K562 (cell line): ENCODE results near the gene OPTN. TPM values are rescaled to one million over a fixed set of nuclear protein-coding genes. Genes with fewer than 3 reads are reported as not detected.

Source experiments
- ATAC-seq: fragments of 200-7000 bp; cut with Tn5 transposase; 3 replicates; pipeline ENCODE4 v1.9.1; 2020; ENCODE audit warnings: moderate library complexity
- BruUV-seq: library from RNA; stranded (reverse); fragments of 400-500 nt; replicated peaks from 2 replicates; lab custom pipeline; 2021; lab: Mats Ljungman, UMichigan
- CTCF ChIA-PET: fragments of 300-600 bp; formaldehyde crosslinking; extraction: SDS; loops from one replicate; lab custom pipeline; 2021; ENCODE audit warnings: low intra/inter-chr PET ratio; lab: Yijun Ruan, JAX
- POLR2A ChIA-PET: fragments of 300-600, 350-650 bp; sonication (Branson Sonifier 250); formaldehyde crosslinking; extraction: SDS; loops from one replicate; lab custom pipeline; 2021; ENCODE audit warnings: antibody characterized with exemption, inconsistent platforms; lab: Yijun Ruan, JAX
- DNase-seq, 4 experiments: peaks; one replicate each; pipeline versions ENCODE4 v3.0.0 to v3.0.0-alpha.2; 2011 to 2018; ENCODE audit warnings: low spot score in 3 of 4, mixed read lengths in 3 of 4; ENCODE audit errors: extremely low read depth in 1 of 4
- FAIRE-seq: peaks from 2 replicates; lab custom pipeline; 2011; peaks lifted over from hg19 to GRCh38; lab: Jason Lieb, UNC
- H2AFZ ChIP-seq: 2 replicates; pipeline ENCODE4 v1.6.0; 2011; ENCODE audit warnings: low read depth, low read length, control low read depth, inconsistent platforms
- H3K27ac ChIP-seq: fragments of 200-600 bp; 3 replicates; pipeline ENCODE4 v1.8.0; 2011; ENCODE audit warnings: low read depth, mild to moderate bottlenecking, control low read depth, inconsistent platforms, low read length, moderate library complexity, mixed read lengths; ENCODE audit errors: extremely low read depth
- H3K27me3 ChIP-seq, 2 experiments: fragments of 300-600 bp in 1 of 2; 2 replicates in 1 of 2; 3 replicates in 1 of 2; pipeline versions ENCODE4 v1.6.0 to v1.8.0; 2011; ENCODE audit warnings: inconsistent platforms in 2 of 2, low read length in 2 of 2, mild to moderate bottlenecking in 1 of 2, mixed read lengths in 1 of 2, moderate library complexity in 1 of 2; ENCODE audit not compliant: control insufficient read depth in 2 of 2, insufficient read depth in 2 of 2
- H3K36me3 ChIP-seq: fragments of 300-600 bp; 3 replicates; pipeline ENCODE4 v1.8.0; 2011; ENCODE audit warnings: mild to moderate bottlenecking, low read length, inconsistent platforms; ENCODE audit not compliant: control insufficient read depth, insufficient read depth
- H3K4me1 ChIP-seq, 2 experiments: fragments of 200-600 bp in 1 of 2; replicated peaks in 1 of 2; 2 replicates in 1 of 2; 3 replicates in 1 of 2; pipeline versions ENCODE4 v1.5.1 to v1.8.0; 2011; ENCODE audit warnings: inconsistent platforms in 2 of 2, low read length in 2 of 2, mild to moderate bottlenecking in 1 of 2, mixed read lengths in 1 of 2, moderate library complexity in 1 of 2; ENCODE audit not compliant: control insufficient read depth in 2 of 2, insufficient read depth in 2 of 2
- H3K4me2 ChIP-seq: 2 replicates; pipeline ENCODE4 v1.6.1; 2011; ENCODE audit warnings: low read length, control low read depth, inconsistent platforms, mixed read lengths; ENCODE audit not compliant: insufficient read depth
- H3K4me3 ChIP-seq: fragments of 200-600 bp; sonication (generic), shearing (Covaris generic); 2 replicates; pipeline ENCODE4 v1.5.1; 2016; ENCODE audit warnings: control low read depth, inconsistent platforms
- H3K79me2 ChIP-seq: fragments of 200-600 bp; 3 replicates; pipeline ENCODE4 v1.8.0; 2011; ENCODE audit warnings: low read length, inconsistent platforms; ENCODE audit not compliant: control insufficient read depth, insufficient read depth
- H3K9ac ChIP-seq, 2 experiments: 2 replicates each; pipeline versions ENCODE4 v1.6.0 to v1.6.1; 2011; ENCODE audit warnings: low read depth in 2 of 2, low read length in 2 of 2, control low read depth in 1 of 2, inconsistent platforms in 1 of 2, mild to moderate bottlenecking in 1 of 2, mixed read lengths in 1 of 2; ENCODE audit not compliant: insufficient read depth in 1 of 2
- H3K9me1 ChIP-seq: one replicate; pipeline ENCODE4 v1.6.0; 2011; ENCODE audit warnings: inconsistent platforms, mild to moderate bottlenecking, low read length, moderate library complexity; ENCODE audit not compliant: control insufficient read depth, insufficient read depth
- H3K9me3 ChIP-seq: replicated peaks from 2 replicates; pipeline ENCODE4 v1.5.1; 2011; ENCODE audit warnings: low read depth, low read length, inconsistent platforms; ENCODE audit not compliant: control insufficient read depth, insufficient read depth
- H4K20me1 ChIP-seq: replicated peaks from 2 replicates; pipeline ENCODE4 v1.6.1; 2011; ENCODE audit warnings: low read length, inconsistent platforms, mixed read lengths; ENCODE audit not compliant: control insufficient read depth, insufficient read depth
- AFF1 ChIP-seq, 2 experiments: fragments of 450-650 bp; IDR thresholded peaks; 2 replicates each; pipeline ENCODE4 v1.6.1; 2018; ENCODE audit warnings: mild to moderate bottlenecking in 2 of 2, low read depth in 1 of 2; ENCODE audit not compliant: partially characterized antibody in 2 of 2
- CEBPB ChIP-seq: fragments of 450-650 bp; IDR thresholded peaks from 2 replicates; pipeline ENCODE4 v1.6.1; 2016; ENCODE audit warnings: missing genetic modification characterization, missing compliant biosample characterization
- FOSL1 ChIP-seq: fragments of 200-800 bp; sonication (Bioruptor generic); conservative IDR thresholded peaks from 2 replicates; pipeline ENCODE4 v1.6.1; 2016; ENCODE audit warnings: missing genetic modification characterization, missing compliant biosample characterization
- JUND ChIP-seq, 2 experiments: IDR thresholded peaks; 2 replicates in 1 of 2; 3 replicates in 1 of 2; pipeline ENCODE4 v1.6.1; 2011; ENCODE audit warnings: borderline replicate concordance in 2 of 2, low read depth in 2 of 2, low read length in 2 of 2, improper control_type of control experiment in 1 of 2, missing biosample characterization in 1 of 2, missing genetic modification characterization in 1 of 2, missing genetic modification reagents in 1 of 2
- NFIX ChIP-seq: fragments of 250-450 bp; sonication (Bioruptor Pico); IDR thresholded peaks from 2 replicates; pipeline ENCODE4 v1.4.0; 2020; ENCODE audit warnings: low read depth, mild to moderate bottlenecking, moderate library complexity
- POLR3A ChIP-seq: IDR thresholded peaks from 2 replicates; pipeline ENCODE4 v1.6.1; 2011; ENCODE audit warnings: borderline replicate concordance, mild to moderate bottlenecking, moderate library complexity; ENCODE audit not compliant: insufficient read length, insufficient read depth; ENCODE audit errors: extremely low read depth
- SRSF3 ChIP-seq: fragments of 200-400 bp; formaldehyde crosslinking; IDR thresholded peaks from 2 replicates; pipeline ENCODE4 v1.6.1; 2016; ENCODE audit warnings: mild to moderate bottlenecking, low read length, moderate library complexity; ENCODE audit not compliant: insufficient read depth
- TBL1XR1 ChIP-seq, 2 experiments: IDR thresholded peaks; 2 replicates each; pipeline ENCODE4 v1.6.1; 2012; ENCODE audit warnings: improper control_type of control experiment in 2 of 2, low read length in 2 of 2, mild to moderate bottlenecking in 1 of 2
- TGIF2 ChIP-seq: sonication (generic); formaldehyde crosslinking; IDR thresholded peaks from 2 replicates; pipeline ENCODE4 v1.8.1; 2022; ENCODE audit warnings: mild to moderate bottlenecking, missing genetic modification reagents, moderate library complexity
- ZBTB5 ChIP-seq: fragments of 450-650 bp; IDR thresholded peaks from 2 replicates; pipeline ENCODE4 v1.6.1; 2017; ENCODE audit warnings: antibody characterized with exemption
- ZFP30 ChIP-seq: fragments of 250-450 bp; sonication (Bioruptor Pico); IDR thresholded peaks from 2 replicates; pipeline ENCODE4 v1.8.0; 2022; ENCODE audit warnings: moderate library complexity, mild to moderate bottlenecking, inconsistent platforms, borderline replicate concordance
- WGBS: fragments of 100-300 bp; shearing (Covaris generic); methylation state at CpG from one replicate; pipeline ENCODE4 v1.1.6; 2016; ENCODE audit warnings: low coverage, mixed read lengths; ENCODE audit not compliant: insufficient coverage; ENCODE audit errors: missing lambda C conversion rate; 5-methylcytosine and 5-hydroxymethylcytosine counted together
- in situ Hi-C: fragments of 300-500 bp; cut with MboI; formaldehyde crosslinking; loops from 4 replicates; pipeline ENCODE4 v1.15.0; 2018; ENCODE audit warnings: inconsistent platforms, mixed read lengths
- intact Hi-C: fragments of 100-400 bp; cut with micrococcal nuclease; formaldehyde crosslinking; loops from 2 replicates; pipeline ENCODE4 v1.14.2; 2022
- polyA plus RNA-seq, 8 experiments: library from polyadenylated mRNA; depleted of rRNA in 4 of 8; stranded (reverse) in 5 of 8; unstranded in 3 of 8; fragments of >200 nt; fragmentation: Nextera tagmentation in 2 of 8; fragmentation: Illumina TruSeq in 1 of 8; extraction: Ambion mirVana in 2 of 8; extraction: Trizol in 1 of 8; gene quantifications; 2 replicates each; pipeline versions ENCODE4 v1.2.1 to v1.2.3, GENCODE V29; 2011 to 2014; ENCODE audit warnings: inconsistent platforms in 1 of 8, missing spikeins in 1 of 8
- total RNA-seq, 7 experiments: library from RNA; depleted of rRNA in 6 of 7; stranded (reverse); fragments of >200 nt in 6 of 7; fragmentation: Illumina TruSeq in 2 of 7; extraction: Trizol in 2 of 7; gene quantifications; 2 replicates each; pipeline versions ENCODE4 v1.2.1 to v1.2.3, GENCODE V29; 2011 to 2021; ENCODE audit warnings: low replicate concordance in 1 of 7

Gene OPTN
- total and polyA plus RNA-seq, 9 of the 15 experiments (the other 6 are each of a cell fraction or from before 2014, with no cell fraction given), result 2.2 to 6.8 (median 5.0) TPM

- no peak overlapping the region for H3K9ac ChIP-seq
- H3K27me3 ChIP-seq, result no peaks in the 10 kb centered on the region
- ChIA-PET POLR2A (no interaction called here), CTCF (no interaction called here)
- BruUV-seq, result no TSS peak
- H3K36me3 ChIP-seq, result no peaks in the 10 kb centered on the region
- 14% methylated on average over 3 of the region's 3 CpGs for WGBS
- H3K27ac ChIP-seq, result no peak overlapping the region
- ATAC-seq (no peak), FAIRE-seq (no peak), DNase-seq (no peak)
- no peak overlapping the region for H3K4me3 ChIP-seq
- in situ Hi-C loops, result no loop called here
- H3K4me1 ChIP-seq, result peaks cover 6 to 18% of the 10 kb centered on the region in 2 experiments; a peak in 4 of 5 replicates
- H3K4me2 ChIP-seq, result no peak overlapping the region; the same call in 1 of the 2 replicates
- no peaks in the 10 kb centered on the region for H3K9me1 ChIP-seq
- intact Hi-C loops, result no loop called here
- H4K20me1 ChIP-seq, result no peaks in the 10 kb centered on the region
- H3K9me3 ChIP-seq, result no peaks in the 10 kb centered on the region
- H3K79me2 ChIP-seq, result no peaks in the 10 kb centered on the region
- no peak for TF ChIP-seq TGIF2 (CRISPR knock-in tag)
- TF ChIP-seq NFIX (CRISPR knock-in tag), result no peak
- TF ChIP-seq FOSL1 (tag), result 0 out of 2 replicates have a peak, but pooled peaks have one; percentile 16
- TF ChIP-seq CEBPB (tag), result no peak
- TF ChIP-seq ZFP30 (CRISPR knock-in tag), result no peak
- 0 out of 2 replicates have a peak, but pooled peaks have one; percentile 25 for TF ChIP-seq JUND (IDR thresholded peaks at IDR 0.05; ENCODE audit: borderline replicate concordance, low read depth, low read length)
- TF ChIP-seq JUND (tag; IDR thresholded peaks at IDR 0.05; ENCODE audit: borderline replicate concordance, low read depth, low read length), result no peak
- no peak for TF ChIP-seq POLR3A
- no peak for TF ChIP-seq TBL1XR1 (IDR thresholded peaks at IDR 0.05; ENCODE audit: low read length in 2 of 2)
- no peak for TF ChIP-seq SRSF3
- no peak for TF ChIP-seq AFF1 (IDR thresholded peaks at IDR 0.05; ENCODE audit: low read depth in 1 of 2, partially characterized antibody in 2 of 2)
- no peak for TF ChIP-seq ZBTB5
- H2AFZ ChIP-seq, result 0 out of 2 replicates have a peak overlapping the region, but pooled peaks have one; percentile 11
Measured at GRCh38 chr10:13095094-13095493, 4.9 kb upstream of the OPTN start.
